ENCODE data around the gene BSN.

GRCh38 chr3:49568965-49569364 lies 14.7 kb downstream of the BSN start:
- TF ChIP-seq CTCF (IDR thresholded peaks at IDR 0.05) (no peak), POLR2A (IDR thresholded peaks at IDR 0.05) (no peak)
